Neural cell (in vitro differentiated cells): ENCODE results near the gene EXOC3L2. TPM values are rescaled to one million over a fixed set of nuclear protein-coding genes. Genes with fewer than 3 reads are reported as not detected.

ENCODE experiments used
- H2AFZ ChIP-seq: fragments of 200-600, 300-800 bp; sonication (generic), shearing (Covaris generic); 2 replicates; pipeline ENCODE4 v1.6.0; 2014; ENCODE audit warnings: low read depth, mild to moderate bottlenecking, antibody characterized with exemption, low read length, moderate library complexity
- H3F3A ChIP-seq: fragments of 200-600 bp; shearing (Covaris generic); 2 replicates; pipeline ENCODE4 v1.6.1; 2016; ENCODE audit warnings: mild to moderate bottlenecking, moderate library complexity, mixed read lengths, antibody characterized with exemption, low read length; ENCODE audit not compliant: insufficient read depth, poor library complexity, severe bottlenecking
- H3K27ac ChIP-seq: fragments of 200-600, 300-800 bp; sonication (generic), shearing (Covaris generic); 2 replicates; pipeline ENCODE4 v1.5.1; 2014; ENCODE audit warnings: mild to moderate bottlenecking, low read length, moderate library complexity
- H3K27me3 ChIP-seq: fragments of 300-800, 200-600 bp; sonication (generic), shearing (Covaris generic); 2 replicates; pipeline ENCODE4 v1.6.0; 2014; ENCODE audit warnings: mild to moderate bottlenecking, low read depth, low read length, moderate library complexity; ENCODE audit not compliant: insufficient read depth
- H3K36me3 ChIP-seq: fragments of 300-800, 200-600 bp; sonication (generic), shearing (Covaris generic); 2 replicates; pipeline ENCODE4 v1.5.1; 2014; ENCODE audit warnings: mild to moderate bottlenecking, antibody characterized with exemption, low read length, moderate library complexity; ENCODE audit not compliant: insufficient read depth
- H3K4me2 ChIP-seq: fragments of 300-800, 200-600 bp; sonication (generic), shearing (Covaris generic); 2 replicates; pipeline ENCODE4 v1.6.0; 2014; ENCODE audit warnings: mild to moderate bottlenecking, low read length
- H3K4me3 ChIP-seq: fragments of 300-800, 200-600 bp; sonication (generic), shearing (Covaris generic); 2 replicates; pipeline ENCODE4 v1.5.1; 2014; ENCODE audit warnings: mild to moderate bottlenecking, low read length, moderate library complexity
- H3K79me2 ChIP-seq: fragments of 200-600 bp; shearing (Covaris generic); replicated peaks from 2 replicates; pipeline ENCODE4 v1.6.0; 2014; ENCODE audit warnings: mild to moderate bottlenecking, low read length, moderate library complexity; ENCODE audit not compliant: insufficient read depth
- H3K9ac ChIP-seq: fragments of 300-800, 200-600 bp; sonication (generic), shearing (Covaris generic); 2 replicates; pipeline ENCODE4 v1.6.1; 2016; ENCODE audit warnings: mild to moderate bottlenecking, low read length, mixed read lengths
- H3K9me2 ChIP-seq: fragments of 200-600 bp; shearing (Covaris generic); 2 replicates; pipeline ENCODE4 v1.6.1; 2016; ENCODE audit warnings: mild to moderate bottlenecking, low read length, mixed read lengths; ENCODE audit not compliant: insufficient read depth
- H3K9me3 ChIP-seq: fragments of 200-600, 300-800 bp; sonication (generic), shearing (Covaris generic); 2 replicates; pipeline ENCODE4 v1.6.1; 2016; ENCODE audit warnings: mild to moderate bottlenecking, mixed run types, low read length, moderate library complexity, mixed read lengths
- H4K20me1 ChIP-seq: fragments of 200-600 bp; shearing (Covaris generic); 2 replicates; pipeline ENCODE4 v1.6.1; 2016; ENCODE audit warnings: mild to moderate bottlenecking, mixed run types; ENCODE audit not compliant: insufficient read depth
- CTCF ChIP-seq: fragments of 450-650 bp; IDR thresholded peaks from 2 replicates; pipeline ENCODE4 v1.5.1; 2014; ENCODE audit warnings: antibody characterized with exemption, mild to moderate bottlenecking, moderate library complexity; ENCODE audit not compliant: poor library complexity, severe bottlenecking
- EP300 ChIP-seq: fragments of 450-650 bp; conservative IDR thresholded peaks from 2 replicates; pipeline ENCODE4 v1.6.1; 2014; ENCODE audit warnings: antibody characterized with exemption, mild to moderate bottlenecking, moderate library complexity; ENCODE audit not compliant: poor library complexity, severe bottlenecking
- EZH2 ChIP-seq: fragments of 200-600, 300-800 bp; shearing (Covaris generic), sonication (generic); IDR thresholded peaks from 2 replicates; pipeline ENCODE4 v1.6.1; 2014; ENCODE audit warnings: antibody characterized with exemption, low read length, borderline replicate concordance, mild to moderate bottlenecking; ENCODE audit not compliant: insufficient read depth, poor library complexity, severe bottlenecking
- MXI1 ChIP-seq: fragments of 450-650 bp; conservative IDR thresholded peaks from 2 replicates; pipeline ENCODE4 v1.6.1; 2014; ENCODE audit warnings: antibody characterized with exemption, mild to moderate bottlenecking; ENCODE audit not compliant: poor library complexity, severe bottlenecking
- POLR2AphosphoS5 ChIP-seq: IDR thresholded peaks from 2 replicates; pipeline ENCODE4 v1.6.1; 2012
- RAD21 ChIP-seq: fragments of 450-650 bp; conservative IDR thresholded peaks from 2 replicates; pipeline ENCODE4 v1.6.1; 2014; ENCODE audit warnings: antibody characterized with exemption, mild to moderate bottlenecking, moderate library complexity
- SMC3 ChIP-seq: fragments of 450-650 bp; conservative IDR thresholded peaks from 2 replicates; pipeline ENCODE4 v1.6.1; 2014; ENCODE audit warnings: antibody characterized with exemption, mild to moderate bottlenecking, moderate library complexity; ENCODE audit not compliant: poor library complexity
- TAF1 ChIP-seq: IDR thresholded peaks from 2 replicates; pipeline ENCODE4 v1.6.1; 2012; ENCODE audit warnings: low read depth
- polyA plus RNA-seq: library from polyadenylated mRNA; depleted of rRNA; stranded (reverse); fragments of >200 nt; gene quantifications from 2 replicates; pipeline ENCODE4 v1.2.3, GENCODE V29; 2014
- TF ChIP-seq, protein P1 (sequence below): IDR thresholded peaks from 2 replicates; pipeline ENCODE4 v1.6.1; 2012; ENCODE audit warnings: borderline replicate concordance

The EXOC3L2 gene
- polyA plus RNA-seq, 1 donor from 2014 or later = not detected

DNA sequence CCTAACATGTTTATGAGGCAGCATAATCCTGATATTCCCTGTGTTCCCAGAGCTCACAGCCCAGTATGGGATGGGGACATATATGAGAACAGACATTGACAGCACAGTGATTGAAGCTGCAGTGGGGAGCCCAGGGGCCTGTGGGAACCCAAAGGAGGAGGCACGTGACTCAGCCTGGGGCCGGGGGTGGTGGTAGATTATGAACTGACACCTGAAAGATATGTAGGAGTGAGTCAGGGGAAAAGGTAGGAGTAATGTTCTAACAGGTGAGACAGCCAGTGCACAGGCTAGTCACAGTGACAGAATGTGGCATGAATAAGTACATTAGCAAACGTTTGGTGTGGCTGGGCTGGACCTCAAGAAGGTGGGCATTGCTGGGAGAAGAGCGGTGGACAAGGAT lies 48.5 kb upstream of the EXOC3L2 start:
- Histone ChIP-seq H3F3A (no peaks in the 10 kb centered on the region), H2AFZ (no peak overlapping the region), H3K27me3 (no peaks in the 10 kb centered on the region), H3K9ac (no peak overlapping the region), H3K36me3 (peaks cover 17% of the 10 kb centered on the region), H3K9me2 (no peaks in the 10 kb centered on the region), H3K27ac (no peak overlapping the region), H3K79me2 (no peaks in the 10 kb centered on the region), H3K4me2 (no peak overlapping the region), H4K20me1 (no peaks in the 10 kb centered on the region), H3K4me3 (no peak overlapping the region), H3K9me3 (no peaks in the 10 kb centered on the region)
- TF ChIP-seq SMC3 (no peak), CTCF (no peak), RAD21 (no peak), EP300 (no peak), EZH2 (no peak)

DNA sequence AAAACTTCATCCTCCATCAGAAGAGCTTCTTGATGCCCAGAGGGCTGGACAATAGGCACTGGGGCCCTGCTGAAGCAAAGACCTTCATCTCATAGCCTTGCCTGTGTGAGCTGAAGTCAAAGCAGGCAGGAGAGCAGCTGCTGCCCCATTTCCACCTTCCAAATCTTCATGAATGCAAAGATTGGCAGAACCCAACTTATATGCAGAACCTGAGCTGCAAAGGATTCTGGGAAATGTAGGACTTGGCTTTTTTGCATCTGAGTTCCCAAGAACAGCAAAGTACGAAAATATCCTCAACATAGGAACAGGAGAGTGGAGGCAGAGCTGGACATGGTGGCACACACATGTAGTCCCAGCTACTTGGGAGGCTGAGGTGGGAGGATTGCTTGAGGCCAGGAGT lies 46.6 kb upstream of the EXOC3L2 start:
- Histone ChIP-seq H3K9me2 (no peaks in the 10 kb centered on the region), H3K79me2 (no peaks in the 10 kb centered on the region), H3K27me3 (no peaks in the 10 kb centered on the region), H2AFZ (no peak overlapping the region), H3K9me3 (no peaks in the 10 kb centered on the region), H3K9ac (no peak overlapping the region), H3K4me3 (no peak overlapping the region), H3F3A (no peaks in the 10 kb centered on the region), H3K36me3 (peaks cover 13% of the 10 kb centered on the region), H4K20me1 (no peaks in the 10 kb centered on the region), H3K27ac (no peak overlapping the region), H3K4me2 (no peak overlapping the region)
- TF ChIP-seq RAD21 (no peak), CTCF (no peak), MXI1 (no peak), EZH2 (no peak), POLR2AphosphoS5 (no peak), TAF1 (no peak), EP300 (no peak), SMC3 (no peak)
- TF ChIP-seq, protein P1, sequence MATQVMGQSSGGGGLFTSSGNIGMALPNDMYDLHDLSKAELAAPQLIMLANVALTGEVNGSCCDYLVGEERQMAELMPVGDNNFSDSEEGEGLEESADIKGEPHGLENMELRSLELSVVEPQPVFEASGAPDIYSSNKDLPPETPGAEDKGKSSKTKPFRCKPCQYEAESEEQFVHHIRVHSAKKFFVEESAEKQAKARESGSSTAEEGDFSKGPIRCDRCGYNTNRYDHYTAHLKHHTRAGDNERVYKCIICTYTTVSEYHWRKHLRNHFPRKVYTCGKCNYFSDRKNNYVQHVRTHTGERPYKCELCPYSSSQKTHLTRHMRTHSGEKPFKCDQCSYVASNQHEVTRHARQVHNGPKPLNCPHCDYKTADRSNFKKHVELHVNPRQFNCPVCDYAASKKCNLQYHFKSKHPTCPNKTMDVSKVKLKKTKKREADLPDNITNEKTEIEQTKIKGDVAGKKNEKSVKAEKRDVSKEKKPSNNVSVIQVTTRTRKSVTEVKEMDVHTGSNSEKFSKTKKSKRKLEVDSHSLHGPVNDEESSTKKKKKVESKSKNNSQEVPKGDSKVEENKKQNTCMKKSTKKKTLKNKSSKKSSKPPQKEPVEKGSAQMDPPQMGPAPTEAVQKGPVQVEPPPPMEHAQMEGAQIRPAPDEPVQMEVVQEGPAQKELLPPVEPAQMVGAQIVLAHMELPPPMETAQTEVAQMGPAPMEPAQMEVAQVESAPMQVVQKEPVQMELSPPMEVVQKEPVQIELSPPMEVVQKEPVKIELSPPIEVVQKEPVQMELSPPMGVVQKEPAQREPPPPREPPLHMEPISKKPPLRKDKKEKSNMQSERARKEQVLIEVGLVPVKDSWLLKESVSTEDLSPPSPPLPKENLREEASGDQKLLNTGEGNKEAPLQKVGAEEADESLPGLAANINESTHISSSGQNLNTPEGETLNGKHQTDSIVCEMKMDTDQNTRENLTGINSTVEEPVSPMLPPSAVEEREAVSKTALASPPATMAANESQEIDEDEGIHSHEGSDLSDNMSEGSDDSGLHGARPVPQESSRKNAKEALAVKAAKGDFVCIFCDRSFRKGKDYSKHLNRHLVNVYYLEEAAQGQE = no peak
